KMS-11 (cell line): ENCODE measurements around the gene TMEM131.

ENCODE experiments used
- H2AFZ ChIP-seq: fragments of 200-600 bp; sonication (generic); 2 replicates; pipeline ENCODE4 v1.6.1; 2016; ENCODE audit warnings: antibody characterized with exemption, mixed run types, low read depth
- H3K27ac ChIP-seq: fragments of 200-600 bp; sonication (generic); 2 replicates; pipeline ENCODE4 v1.6.1; 2016; ENCODE audit warnings: mild to moderate bottlenecking, mixed run types
- H3K27me3 ChIP-seq: fragments of 200-600 bp; sonication (generic); 2 replicates; pipeline ENCODE4 v1.6.1; 2017; ENCODE audit warnings: mild to moderate bottlenecking, low read depth, mixed run types, moderate library complexity; ENCODE audit not compliant: insufficient read depth
- H3K36me3 ChIP-seq: fragments of 200-600 bp; sonication (generic); 2 replicates; pipeline ENCODE4 v1.6.1; 2017; ENCODE audit warnings: mild to moderate bottlenecking, mixed run types; ENCODE audit not compliant: insufficient read depth
- H3K4me1 ChIP-seq: fragments of 200-600 bp; sonication (generic); 2 replicates; pipeline ENCODE4 v1.6.1; 2016; ENCODE audit warnings: mild to moderate bottlenecking, low read depth, mixed run types; ENCODE audit not compliant: poor library complexity, severe bottlenecking
- H3K4me2 ChIP-seq: fragments of 200-600 bp; sonication (generic); 2 replicates; pipeline ENCODE4 v1.7.0; 2016; ENCODE audit warnings: mild to moderate bottlenecking, mixed run types
- H3K4me3 ChIP-seq: fragments of 200-600 bp; sonication (generic); IDR thresholded peaks from 2 replicates; pipeline ENCODE4 v1.6.1; 2017; ENCODE audit warnings: low read depth, low read length, mixed read lengths; ENCODE audit not compliant: insufficient read depth
- H3K79me2 ChIP-seq: fragments of 200-600 bp; sonication (generic); 2 replicates; pipeline ENCODE4 v1.6.1; 2016; ENCODE audit warnings: low read depth, mixed run types; ENCODE audit not compliant: insufficient read depth
- H3K9ac ChIP-seq: fragments of 200-600 bp; sonication (generic); 2 replicates; pipeline ENCODE4 v1.6.1; 2016; ENCODE audit warnings: mild to moderate bottlenecking, mixed run types
- H4K20me1 ChIP-seq: fragments of 200-600 bp; sonication (generic); 2 replicates; pipeline ENCODE4 v1.6.1; 2016; ENCODE audit warnings: mild to moderate bottlenecking, mixed run types; ENCODE audit not compliant: insufficient read depth
- CTCF ChIP-seq: fragments of 200-600 bp; sonication (generic); conservative IDR thresholded peaks from 2 replicates; pipeline ENCODE4 v1.6.1; 2017; ENCODE audit warnings: low read depth, mild to moderate bottlenecking, antibody characterized with exemption, low read length, moderate library complexity, mixed read lengths

The TMEM131 gene

DNA sequence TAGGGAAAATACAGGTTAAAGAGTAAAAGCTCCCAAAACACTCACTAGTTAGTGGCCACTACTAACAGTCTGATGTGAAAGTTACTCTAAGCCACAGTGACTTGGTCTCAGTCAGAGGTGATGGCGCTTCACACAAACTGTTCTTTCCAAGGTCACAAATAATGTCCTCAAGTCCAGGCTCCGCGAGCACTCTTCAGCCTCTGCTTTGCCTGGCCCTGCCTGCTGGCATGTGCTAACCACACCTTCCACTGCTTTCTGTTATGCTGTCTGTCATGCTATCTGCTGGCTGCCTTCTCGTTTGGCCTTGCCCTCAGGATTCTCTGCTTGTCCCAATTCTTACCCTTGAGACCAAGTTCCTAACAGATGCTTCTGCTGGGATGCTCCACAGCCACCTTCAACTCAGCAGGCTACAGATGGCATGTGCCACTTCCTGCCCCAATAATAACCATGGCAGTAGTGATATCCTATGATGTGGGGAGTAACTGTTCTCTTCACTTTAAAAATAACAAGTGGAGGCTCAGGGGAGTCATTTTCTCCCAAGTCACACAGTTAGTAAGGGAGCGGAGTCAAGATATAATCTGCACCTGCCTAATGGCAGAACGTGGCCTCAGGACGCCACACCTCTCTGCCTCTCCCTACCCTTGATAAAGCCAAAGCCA is 206.6 kb downstream of the TMEM131 start:
- no peaks in the 10 kb centered on the region for H3K4me1 ChIP-seq
- no peak overlapping the region for H3K4me2 ChIP-seq
- TF ChIP-seq CTCF = no peak
- H3K4me3 ChIP-seq = no peak overlapping the region
- no peaks in the 10 kb centered on the region for H3K36me3 ChIP-seq
- H3K27me3 ChIP-seq = no peaks in the 10 kb centered on the region
- no peaks in the 10 kb centered on the region for H3K79me2 ChIP-seq
- no peak overlapping the region for H3K27ac ChIP-seq
- no peak overlapping the region for H3K9ac ChIP-seq
- H2AFZ ChIP-seq = no peak overlapping the region
- no peaks in the 10 kb centered on the region for H4K20me1 ChIP-seq

- Histone ChIP-seq H3K4me1 (no peaks in the 10 kb centered on the region), H3K36me3 (no peaks in the 10 kb centered on the region), H3K27me3 (no peaks in the 10 kb centered on the region), H3K4me2 (no peak overlapping the region), H3K79me2 (no peaks in the 10 kb centered on the region), H3K27ac (no peak overlapping the region), H2AFZ (no peak overlapping the region), H3K9ac (no peak overlapping the region), H3K4me3 (no peak overlapping the region), H4K20me1 (no peaks in the 10 kb centered on the region)
- no peak for TF ChIP-seq CTCF
Observed at GRCh38 chr2:97785818-97786217, 209.9 kb downstream of the TMEM131 start.

- H3K4me3 ChIP-seq = no peak overlapping the region
- H2AFZ ChIP-seq = no peak overlapping the region
- H3K36me3 ChIP-seq = no peaks in the 10 kb centered on the region
- no peak overlapping the region for H3K9ac ChIP-seq
- no peaks in the 10 kb centered on the region for H4K20me1 ChIP-seq
- no peaks in the 10 kb centered on the region for H3K79me2 ChIP-seq
- no peaks in the 10 kb centered on the region for H3K4me1 ChIP-seq
- H3K27ac ChIP-seq = no peak overlapping the region
- H3K27me3 ChIP-seq = no peaks in the 10 kb centered on the region
- no peak for TF ChIP-seq CTCF
- H3K4me2 ChIP-seq = no peak overlapping the region
Observed at GRCh38 chr2:97784953-97785352, 210.8 kb downstream of the TMEM131 start.

DNA sequence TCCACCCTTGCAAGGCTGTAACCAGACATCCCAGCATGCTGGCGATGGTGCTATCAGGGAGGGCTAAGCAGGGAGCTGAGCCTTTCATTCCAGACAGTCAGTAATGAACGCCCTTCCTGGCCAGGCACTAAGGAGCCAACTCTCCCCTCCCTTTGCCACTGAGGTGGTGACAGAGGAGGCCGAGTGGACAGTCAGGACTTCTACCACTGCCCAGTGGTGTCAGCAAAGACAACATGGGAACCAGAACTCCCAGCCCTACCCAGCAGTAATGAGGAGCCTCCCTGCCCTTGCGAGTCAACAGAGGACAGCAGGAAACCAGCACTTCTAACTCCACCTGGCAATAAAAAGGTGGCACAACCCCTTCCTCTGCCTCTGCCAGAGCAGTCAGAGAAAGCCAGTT is 213.8 kb downstream of the TMEM131 start:
- no peak for TF ChIP-seq CTCF
- no peaks in the 10 kb centered on the region for H3K79me2 ChIP-seq
- H3K4me2 ChIP-seq = no peak overlapping the region
- H3K36me3 ChIP-seq = no peaks in the 10 kb centered on the region
- H3K4me1 ChIP-seq = no peaks in the 10 kb centered on the region
- no peak overlapping the region for H2AFZ ChIP-seq
- H3K4me3 ChIP-seq = no peak overlapping the region
- no peak overlapping the region for H3K9ac ChIP-seq
- no peak overlapping the region for H3K27ac ChIP-seq
- no peaks in the 10 kb centered on the region for H3K27me3 ChIP-seq
- no peaks in the 10 kb centered on the region for H4K20me1 ChIP-seq
